Fibroblast of lung (primary cell): ENCODE data around the gene AS3MT.

Experiments used
- EZH2 ChIP-seq: IDR thresholded peaks from 2 replicates; pipeline ENCODE4 v1.5.1; 2012; ENCODE audit warnings: low read length, control low read depth, mild to moderate bottlenecking; ENCODE audit errors: missing control alignments
- TF ChIP-seq, protein P1 (sequence below), 2 donors: IDR thresholded peaks in 1 of 2; conservative IDR thresholded peaks in 1 of 2; 1 replicate in 1 of 2; 2 replicates in 1 of 2; pipeline ENCODE4 v1.5.1; 2011 to 2012; ENCODE audit warnings: low read length in 2 of 2, control low read depth in 1 of 2, inconsistent platforms in 1 of 2, low read depth in 1 of 2, mild to moderate bottlenecking in 1 of 2

DNA sequence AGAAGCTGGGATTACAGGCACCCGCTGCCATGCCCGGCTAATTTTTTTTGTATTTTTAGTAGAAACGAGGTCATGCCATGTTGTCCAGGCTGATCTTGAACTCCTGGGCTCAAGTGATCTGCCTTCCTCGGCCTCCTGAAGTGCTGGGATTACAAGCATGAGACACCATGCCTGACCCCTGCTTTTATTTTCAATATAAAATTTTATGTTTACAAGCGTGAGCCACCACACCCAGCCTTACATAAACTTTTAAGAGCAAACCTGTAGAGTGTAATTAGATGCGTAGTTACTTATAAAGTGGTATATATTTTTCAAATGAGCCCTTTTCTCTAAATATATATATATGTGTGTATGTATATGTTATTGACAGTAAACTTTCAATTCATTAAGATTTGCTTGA is 57.6 kb downstream of the AS3MT start:
- TF ChIP-seq, protein P1, sequence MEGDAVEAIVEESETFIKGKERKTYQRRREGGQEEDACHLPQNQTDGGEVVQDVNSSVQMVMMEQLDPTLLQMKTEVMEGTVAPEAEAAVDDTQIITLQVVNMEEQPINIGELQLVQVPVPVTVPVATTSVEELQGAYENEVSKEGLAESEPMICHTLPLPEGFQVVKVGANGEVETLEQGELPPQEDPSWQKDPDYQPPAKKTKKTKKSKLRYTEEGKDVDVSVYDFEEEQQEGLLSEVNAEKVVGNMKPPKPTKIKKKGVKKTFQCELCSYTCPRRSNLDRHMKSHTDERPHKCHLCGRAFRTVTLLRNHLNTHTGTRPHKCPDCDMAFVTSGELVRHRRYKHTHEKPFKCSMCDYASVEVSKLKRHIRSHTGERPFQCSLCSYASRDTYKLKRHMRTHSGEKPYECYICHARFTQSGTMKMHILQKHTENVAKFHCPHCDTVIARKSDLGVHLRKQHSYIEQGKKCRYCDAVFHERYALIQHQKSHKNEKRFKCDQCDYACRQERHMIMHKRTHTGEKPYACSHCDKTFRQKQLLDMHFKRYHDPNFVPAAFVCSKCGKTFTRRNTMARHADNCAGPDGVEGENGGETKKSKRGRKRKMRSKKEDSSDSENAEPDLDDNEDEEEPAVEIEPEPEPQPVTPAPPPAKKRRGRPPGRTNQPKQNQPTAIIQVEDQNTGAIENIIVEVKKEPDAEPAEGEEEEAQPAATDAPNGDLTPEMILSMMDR (conservative IDR thresholded peaks at IDR 0.05 in 1 of 2, IDR thresholded peaks at IDR 0.05 in 1 of 2; ENCODE audit: low read depth in 1 of 2, low read length in 2 of 2) = no peak
- no peak for TF ChIP-seq EZH2
